ENCODE data around the gene MYL10.
"Not testable (repeated sequence)": the region's sequence is repeated elsewhere in the genome, so short reads cannot be mapped to it uniquely, and the experiment has no call there.

MYL10 gene

DNA sequence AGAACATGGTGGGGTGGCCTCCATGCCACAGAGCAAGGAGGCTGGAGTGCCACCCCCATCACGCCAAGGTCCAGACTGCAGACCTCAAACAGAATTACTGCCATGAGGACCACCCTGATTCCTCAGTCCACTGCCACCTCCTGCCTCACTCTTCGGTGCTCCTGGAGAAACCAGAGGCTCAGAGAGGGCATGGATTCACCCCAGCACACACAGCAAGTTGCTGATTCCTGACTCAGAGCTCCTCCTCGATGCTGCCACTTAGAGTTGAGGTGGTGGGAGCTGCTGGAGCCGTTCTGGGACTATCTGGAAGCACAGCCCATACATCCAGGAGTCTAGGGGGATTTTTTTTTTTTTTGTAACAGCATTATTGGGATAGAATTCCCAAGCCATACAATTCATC, 22.0 kb upstream of the MYL10 start:
- no peak for DNase-seq (ENCODE audit: low read depth in 2 of 2)

DNA sequence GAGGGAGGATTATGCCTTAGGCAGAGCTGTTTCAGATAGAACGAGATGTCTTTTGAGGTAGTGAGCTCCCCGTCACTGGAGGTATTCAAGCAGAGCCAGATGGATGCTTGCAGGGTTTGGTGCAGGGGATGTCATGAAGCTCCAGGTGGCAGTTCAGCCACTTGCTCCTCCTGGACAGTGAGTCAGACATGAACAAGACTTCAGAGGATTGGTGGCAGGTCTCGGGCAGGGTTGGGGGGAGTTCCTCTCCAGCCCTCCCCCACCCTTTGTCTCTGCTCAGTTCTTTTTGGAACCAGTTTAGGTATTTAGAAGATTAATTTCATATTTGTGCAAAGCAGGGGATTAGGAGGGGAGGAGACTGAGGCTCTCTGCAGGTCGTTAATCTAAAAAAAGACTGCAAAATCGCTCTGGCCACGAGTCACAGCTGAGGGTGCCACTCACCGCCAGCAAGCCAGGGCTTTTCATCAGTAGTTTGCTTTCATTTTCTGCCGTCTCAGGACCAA, 21.5 kb upstream of the MYL10 start:
- no peak for DNase-seq (ENCODE audit: low read depth in 2 of 2)

- not testable (repeated sequence) for DNase-seq (ENCODE audit: low read depth in 2 of 2)
Observed at GRCh38 chr7:101647876-101648275, 18.8 kb upstream of the MYL10 start.

DNA sequence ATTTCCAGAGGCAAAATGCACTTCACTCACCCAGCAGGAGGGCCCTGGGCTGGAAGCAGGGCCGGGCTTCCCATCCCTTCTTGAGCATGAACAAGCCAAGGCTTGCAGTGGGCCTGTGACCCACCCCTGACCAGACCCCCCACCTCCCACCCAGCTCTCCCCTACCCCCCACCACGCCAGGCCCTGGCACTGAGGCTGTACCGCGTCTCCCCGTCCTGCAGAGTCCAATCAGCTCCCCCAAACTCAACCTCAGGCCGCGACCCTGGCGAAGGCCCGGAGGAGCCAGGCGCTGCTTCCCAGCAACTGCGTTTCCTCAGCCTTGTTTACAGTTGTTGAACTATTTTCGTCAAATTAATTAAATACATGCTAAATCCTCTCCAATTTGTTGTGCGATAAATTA, 16.9 kb upstream of the MYL10 start:
- no peak for DNase-seq (ENCODE audit: low read depth in 2 of 2)

DNA sequence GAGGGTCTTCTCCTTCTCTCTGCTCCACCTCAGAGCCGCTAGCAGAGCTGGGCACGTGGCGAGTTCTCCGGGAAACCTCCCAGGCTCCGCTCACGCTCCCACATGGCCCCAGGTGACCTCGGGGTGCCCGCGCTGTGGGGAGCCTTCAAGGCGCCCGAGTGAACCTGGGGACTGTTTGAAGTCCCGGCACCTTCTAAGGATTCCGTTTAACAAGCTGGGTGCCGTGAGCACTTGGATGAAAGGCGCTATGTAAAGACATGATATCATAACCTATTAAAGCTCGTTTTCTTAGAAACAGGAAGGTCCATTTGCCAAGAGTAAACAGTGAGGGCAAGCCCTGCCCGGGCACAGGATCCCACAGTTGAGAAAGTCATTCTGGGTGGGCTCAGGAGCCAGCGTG, 15.8 kb upstream of the MYL10 start:
- no peak for DNase-seq (ENCODE audit: low read depth in 2 of 2)

- DNase-seq (ENCODE audit: low read depth in 2 of 2) = not testable (repeated sequence)
Observed at GRCh38 chr7:101639127-101639526, 10.0 kb upstream of the MYL10 start.

- no peak for DNase-seq (ENCODE audit: low read depth in 2 of 2)
Observed at GRCh38 chr7:101636822-101637623, 7.9 kb upstream of the MYL10 start.

DNA sequence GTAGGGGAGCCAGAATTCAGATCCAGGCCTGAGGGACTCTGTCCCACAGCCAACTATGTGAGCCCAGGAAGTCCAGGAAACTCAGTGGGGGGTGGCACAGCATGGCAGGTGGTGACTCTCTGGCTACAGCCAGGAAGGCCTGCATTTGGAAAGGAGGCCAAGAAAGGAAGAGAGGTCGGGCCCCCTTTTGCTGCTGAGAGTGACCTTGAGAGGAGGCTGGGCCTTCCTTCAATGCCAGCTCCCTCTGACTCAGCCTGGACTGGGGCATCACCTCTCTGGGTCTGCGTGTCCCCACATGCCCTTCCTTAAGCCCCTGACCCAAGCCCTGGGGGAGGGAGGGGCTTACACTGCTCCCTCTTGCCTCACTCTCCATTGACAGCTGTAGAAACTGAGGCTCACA, 6.4 kb upstream of the MYL10 start:
- DNase-seq (ENCODE audit: low read depth in 2 of 2) = no peak

DNA sequence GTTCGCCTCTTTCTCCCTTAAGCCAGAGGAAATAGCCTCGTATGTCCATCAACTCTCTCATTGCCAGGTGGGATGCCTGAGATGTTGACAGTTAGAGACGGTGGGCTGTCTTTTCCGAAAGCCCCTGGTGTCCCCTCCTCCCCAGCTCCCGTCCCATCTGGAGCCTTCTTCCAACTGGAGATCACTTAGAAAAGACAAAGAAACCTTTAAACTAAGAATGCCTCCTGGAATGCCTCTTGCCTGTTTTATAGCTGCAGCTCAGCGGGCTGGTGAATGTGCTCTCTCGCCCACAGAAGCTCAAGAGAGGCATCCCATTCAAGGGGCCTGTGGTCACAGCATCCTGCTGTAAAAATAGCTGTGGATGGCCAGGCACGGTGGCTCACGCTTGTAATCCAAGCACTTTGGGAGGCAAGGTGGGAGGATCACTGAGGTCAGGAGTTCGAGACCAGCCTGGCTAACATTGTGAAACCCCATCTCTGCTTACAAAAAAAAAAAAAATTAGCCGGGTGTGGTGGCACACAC, 5.2 kb upstream of the MYL10 start:
- no peak for DNase-seq (ENCODE audit: low read depth in 2 of 2)

DNA sequence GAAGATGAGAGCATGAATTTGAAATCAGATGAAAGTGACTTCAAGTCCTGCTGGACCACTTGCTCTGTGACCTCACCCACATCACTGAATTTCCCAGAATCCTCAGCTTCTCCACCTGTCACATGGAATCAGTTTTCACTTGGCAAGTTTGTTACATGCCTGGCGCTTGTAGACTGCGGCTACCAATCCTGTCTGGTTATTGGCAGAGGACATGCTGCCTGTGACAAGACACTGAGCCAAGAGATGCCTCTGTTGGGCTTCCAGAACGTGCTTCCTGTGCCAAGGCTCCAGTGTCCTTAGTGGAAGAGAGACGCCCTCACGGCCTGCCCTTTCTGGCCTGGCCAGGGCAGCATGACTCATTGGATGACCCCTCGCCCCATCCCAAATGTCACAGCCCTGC, 4.4 kb upstream of the MYL10 start:
- DNase-seq (ENCODE audit: low read depth in 2 of 2) = no peak

DNA sequence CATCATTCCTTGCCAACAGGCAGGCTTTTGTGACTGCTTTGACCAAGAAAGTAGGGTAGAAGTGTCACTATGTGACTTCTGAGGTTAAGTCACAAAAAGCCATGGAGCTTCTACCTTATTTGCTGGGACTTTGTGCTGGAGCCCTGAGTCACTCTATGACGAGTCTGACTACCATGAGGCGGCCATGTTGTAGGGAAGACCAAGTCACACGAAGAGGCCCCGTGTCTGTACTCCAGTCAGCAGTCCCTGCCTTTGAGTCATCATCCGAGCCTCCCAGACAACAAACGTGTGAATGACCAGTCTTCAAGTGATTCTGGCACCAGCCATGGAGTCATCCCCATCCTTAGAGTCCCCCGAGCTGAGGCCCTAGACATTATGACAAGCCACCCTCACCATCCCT, 3.5 kb upstream of the MYL10 start:
- no peak for DNase-seq (ENCODE audit: low read depth in 2 of 2)

- DNase-seq (ENCODE audit: low read depth in 2 of 2) = no peak
Observed at GRCh38 chr7:101631224-101631714, 2.2 kb upstream of the MYL10 start.

DNA sequence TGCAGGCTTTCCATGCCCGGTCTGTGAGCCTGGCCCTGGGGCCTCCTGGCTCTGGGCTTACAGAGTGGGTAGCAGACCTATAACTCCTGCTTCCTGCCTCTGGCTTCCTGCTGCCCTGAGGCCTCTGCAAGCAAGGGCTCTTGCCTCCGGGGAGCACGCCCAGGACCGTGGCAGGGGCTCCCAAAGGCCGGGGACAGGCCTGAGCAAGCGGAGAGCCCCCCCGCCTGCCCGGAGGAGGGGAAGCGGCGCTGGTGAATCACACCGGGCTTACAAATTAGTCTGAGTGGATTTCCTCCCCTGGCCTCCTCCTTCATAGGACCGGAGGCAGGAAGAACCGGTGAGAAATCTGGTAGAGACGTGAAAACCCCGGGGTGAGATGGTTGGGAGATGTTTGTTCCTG, 1.5 kb upstream of the MYL10 start:
- DNase-seq (ENCODE audit: low read depth in 2 of 2) = no peak

- no peak for DNase-seq (ENCODE audit: low read depth in 2 of 2)
Observed at GRCh38 chr7:101628522-101628921, 574 bp downstream of the MYL10 start.

- DNase-seq (ENCODE audit: low read depth in 2 of 2) = no peak
Observed at GRCh38 chr7:101626758-101627157, 2.3 kb downstream of the MYL10 start.

DNA sequence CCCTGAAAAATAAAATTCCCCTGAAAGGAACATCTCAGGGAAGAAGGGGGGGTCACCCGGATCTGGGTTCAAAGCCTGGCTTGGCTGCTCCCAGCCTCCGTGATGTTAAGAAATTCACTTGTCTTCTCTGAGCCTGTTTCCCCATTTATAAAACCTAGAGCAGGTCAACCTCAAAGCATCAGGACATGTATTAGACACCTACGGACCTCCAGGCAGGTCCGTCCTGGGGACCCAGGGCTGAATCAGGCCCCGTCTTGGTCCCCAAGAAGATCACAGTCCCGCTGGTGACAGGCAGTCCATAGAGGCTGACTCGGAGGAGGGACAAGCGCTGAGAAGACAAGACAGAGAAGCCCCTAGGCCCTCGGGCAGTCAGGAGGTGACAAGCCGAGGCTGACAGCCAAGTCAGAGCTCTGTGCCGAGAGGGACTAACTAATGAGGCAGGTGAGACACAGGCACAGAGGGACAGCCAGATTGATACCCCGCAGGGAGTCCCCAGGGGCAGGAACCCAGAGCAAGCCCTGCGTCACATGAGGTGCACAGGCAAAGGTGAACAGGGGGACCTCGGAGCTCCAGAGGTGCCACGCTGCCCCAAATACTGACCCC, 2.9 kb downstream of the MYL10 start:
- DNase-seq (ENCODE audit: low read depth in 2 of 2) = no peak

DNA sequence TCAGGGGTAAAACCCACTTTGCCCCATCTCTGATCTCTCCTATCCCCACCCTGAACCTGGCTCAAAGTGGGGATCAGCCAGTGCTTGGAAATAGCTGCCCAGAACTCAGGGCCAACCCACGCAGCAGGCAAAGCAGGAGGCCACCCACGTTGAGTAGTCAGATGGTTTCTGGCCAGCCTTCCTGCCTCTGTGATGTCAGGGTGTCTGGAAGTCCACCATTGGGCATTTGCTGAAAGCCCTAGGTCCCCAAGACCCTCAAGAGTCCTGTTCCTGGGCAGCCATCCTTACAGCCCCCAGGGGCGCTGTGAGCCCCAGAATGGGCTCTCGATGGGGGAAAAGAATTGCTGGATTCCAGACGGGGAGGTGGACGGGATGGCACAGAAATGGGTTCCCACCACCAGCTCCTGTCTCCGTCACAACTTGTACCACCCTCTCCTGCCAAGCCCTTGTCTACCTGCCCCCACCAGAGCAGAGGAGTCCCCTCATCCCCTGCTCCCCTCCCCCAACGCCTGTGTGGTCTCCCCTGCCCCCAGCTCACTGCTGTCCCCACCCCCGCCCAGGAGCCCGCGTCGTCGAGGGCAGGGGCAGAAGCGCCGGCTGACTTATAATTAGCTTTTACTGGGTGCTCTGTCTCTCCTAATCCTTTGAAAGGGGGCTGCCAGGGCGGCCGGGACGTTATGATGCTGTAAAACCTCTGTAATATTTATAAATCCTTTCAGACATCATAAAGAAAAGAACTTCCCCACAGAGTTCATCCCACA, 3.9 kb downstream of the MYL10 start:
- no peak for DNase-seq (ENCODE audit: low read depth in 2 of 2)

DNA sequence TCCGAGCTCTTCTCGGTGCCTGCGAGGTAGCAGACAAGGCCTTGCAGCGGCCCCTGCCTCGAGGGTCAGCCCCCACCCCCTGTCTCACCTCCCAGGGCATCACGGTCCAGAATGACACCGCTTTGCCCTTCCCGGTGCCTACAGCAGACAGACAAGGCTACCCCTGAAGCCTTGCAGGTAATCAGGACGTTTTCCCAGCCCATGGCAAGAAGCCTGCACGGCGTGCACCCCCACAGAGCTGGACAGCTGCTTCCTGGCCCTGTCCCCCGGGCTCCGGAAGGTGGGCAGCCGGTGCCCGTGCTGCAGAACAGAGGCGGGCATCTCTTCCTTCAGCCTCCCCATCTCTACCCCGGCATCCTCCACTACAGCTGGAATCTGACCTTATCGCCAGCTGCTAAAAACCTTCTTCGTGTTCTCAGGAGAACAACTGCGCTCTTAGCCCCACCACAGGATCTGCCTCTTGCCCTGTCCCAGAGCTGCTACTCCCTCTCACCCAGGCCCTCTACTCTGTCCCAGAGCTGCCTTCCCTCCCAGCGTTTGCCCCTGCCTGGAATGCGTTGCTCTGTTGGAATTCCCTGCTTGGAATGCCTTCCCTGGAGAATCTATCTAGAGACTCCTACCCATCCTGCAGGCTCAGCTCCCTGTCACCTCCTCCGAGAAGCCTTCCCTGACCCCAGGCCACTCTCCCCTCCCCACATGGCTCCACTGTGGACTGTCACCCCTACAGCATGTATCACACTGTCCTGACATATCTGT, 4.7 kb downstream of the MYL10 start:
- no peak for DNase-seq (ENCODE audit: low read depth in 2 of 2)

GRCh38 chr7:101622609-101623173, 6.4 kb downstream of the MYL10 start:
- no peak for DNase-seq (ENCODE audit: low read depth in 2 of 2)

GRCh38 chr7:101620991-101621390, 8.1 kb downstream of the MYL10 start:
- no peak for DNase-seq (ENCODE audit: low read depth in 2 of 2)

DNA sequence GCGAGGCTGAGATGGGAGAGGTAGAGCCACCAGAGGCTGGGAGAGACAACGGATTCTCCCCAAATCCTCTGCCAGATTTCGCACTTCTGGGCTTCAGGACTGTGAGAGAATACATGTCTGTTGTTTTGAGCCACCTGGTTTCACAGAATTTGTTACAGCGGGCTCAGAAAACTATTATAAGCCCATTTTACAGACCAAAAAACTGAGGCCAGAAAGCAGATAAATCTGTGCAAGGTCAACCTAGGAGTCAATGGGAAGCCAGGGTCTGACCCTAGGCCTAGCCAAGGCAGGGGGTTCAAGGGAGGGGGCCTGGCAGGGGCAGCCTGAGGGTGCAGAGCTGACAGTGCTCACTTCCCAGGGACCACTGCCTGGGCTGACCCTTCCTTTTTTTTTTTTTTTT, 8.7 kb downstream of the MYL10 start:
- no peak for DNase-seq (ENCODE audit: low read depth in 2 of 2)
